Stimulated activated CD4-positive, alpha-beta T cell treated with anti-CD3 and anti-CD28 coated beads, Interleukin-12 subunit alpha, Interleukin-12 subunit beta, amount 100 ng/mL, for 48 hours (primary cell): ENCODE results near the gene STK10.
A peak's percentile ranks its signal among the peaks of the same experiment; 100 is the strongest.
"Not testable (repeated sequence)": the region's sequence is repeated elsewhere in the genome, so short reads cannot be mapped to it uniquely, and the experiment has no call there.

Experiments
- DNase-seq, 3 donors: peaks; one replicate each; pipeline ENCODE4 v3.0.0-alpha.2; 2020; ENCODE audit warnings: low read depth in 2 of 3, low spot score in 1 of 3

The STK10 gene

GRCh38 chr5:172020110-172020786, 167.8 kb downstream of the STK10 start:
- not testable (repeated sequence) for DNase-seq

GRCh38 chr5:172015346-172015745, 172.7 kb downstream of the STK10 start:
- DNase-seq = no peak

GRCh38 chr5:172010278-172010677, 177.7 kb downstream of the STK10 start:
- DNase-seq = no peak

GRCh38 chr5:172009536-172010270, 178.3 kb downstream of the STK10 start:
- no peak for DNase-seq

GRCh38 chr5:172008689-172009141, 179.3 kb downstream of the STK10 start:
- DNase-seq = no peak

GRCh38 chr5:172008111-172008455, 179.9 kb downstream of the STK10 start:
- DNase-seq = no peak

GRCh38 chr5:172007175-172008110, 180.6 kb downstream of the STK10 start:
- DNase-seq = peak in 1 of 3 donors; percentile 11

GRCh38 chr5:172006321-172007174, 181.5 kb downstream of the STK10 start, which contains the start of gene FBXW11:
FBXW11 (minus strand) TSS chr5:172006638; CDS start chr5:172006502, 136 bp downstream.
- peak; percentile 83 to 95 (median 95) for DNase-seq

- peak in 1 of 3 donors; percentile 16 for DNase-seq
These were observed 182.2 kb downstream of the STK10 start for GRCh38 chr5:172005708-172006320.

GRCh38 chr5:172004824-172005237, 183.2 kb downstream of the STK10 start:
- DNase-seq = peak in 2 of 3 donors; percentile 18 to 29

GRCh38 chr5:172003746-172004145, 184.3 kb downstream of the STK10 start:
- no peak for DNase-seq

- no peak for DNase-seq
These were observed 185.0 kb downstream of the STK10 start for GRCh38 chr5:172002840-172003512.

GRCh38 chr5:172002310-172002709, 185.7 kb downstream of the STK10 start:
- no peak for DNase-seq

GRCh38 chr5:171999877-172000276, 188.1 kb downstream of the STK10 start:
- no peak for DNase-seq

GRCh38 chr5:171999100-171999499, 188.9 kb downstream of the STK10 start:
- no peak for DNase-seq

- no peak for DNase-seq
These were observed 191.0 kb downstream of the STK10 start for GRCh38 chr5:171997011-171997410.

GRCh38 chr5:171992813-171993212, 195.2 kb downstream of the STK10 start:
- DNase-seq = no peak

- DNase-seq = no peak
These were observed 195.7 kb downstream of the STK10 start for GRCh38 chr5:171992305-171992704.
